ENCODE measurements around the gene FAM163B. TPM values are rescaled to one million over a fixed set of nuclear protein-coding genes. Genes with fewer than 3 reads are reported as not detected.

The FAM163B gene
- total and polyA plus RNA-seq, 9 of the 15 experiments (the other 6 are each of a cell fraction or from before 2014, with no cell fraction given): not detected

DNA sequence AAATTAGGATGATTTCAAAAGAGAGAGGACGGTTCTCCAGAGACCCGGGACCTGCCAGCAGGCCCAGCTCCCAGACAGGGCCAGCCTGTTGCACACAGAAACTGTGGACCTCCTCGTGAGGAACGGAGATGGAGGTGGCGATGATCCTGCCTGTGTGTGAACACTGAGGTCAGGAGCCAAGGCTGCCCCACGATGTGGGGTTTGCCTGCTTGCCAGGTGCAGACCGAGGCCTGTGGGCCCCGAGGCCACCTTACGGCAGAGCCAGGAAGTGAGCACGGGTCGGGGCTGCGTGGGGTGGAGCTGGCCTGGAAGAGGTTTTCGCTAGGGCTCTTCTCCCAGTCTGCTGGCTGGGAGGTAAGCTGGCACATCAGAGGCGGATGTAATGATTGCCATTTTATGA is 4.3 kb downstream of the FAM163B start:
- peaks cover 6% of the 10 kb centered on the region for H4K20me1 ChIP-seq (replicated peaks; ENCODE audit: control insufficient read depth, insufficient read depth, low read length)
- H3K79me2 ChIP-seq (ENCODE audit: control insufficient read depth, insufficient read depth, low read length): no peaks in the 10 kb centered on the region
- intact Hi-C loops (cut with micrococcal nuclease): no loop called here
- H3K36me3 ChIP-seq (ENCODE audit: control insufficient read depth, insufficient read depth, low read length): no peaks in the 10 kb centered on the region
- no peaks in the 10 kb centered on the region; the same call in 1 of the 2 replicates for H3K9me3 ChIP-seq (replicated peaks; ENCODE audit: control insufficient read depth, insufficient read depth, low read depth, low read length)
- H3K4me3 ChIP-seq: no peak overlapping the region
- no peak overlapping the region for H2AFZ ChIP-seq (ENCODE audit: low read depth, low read length)
- no peaks in the 10 kb centered on the region for H3K9me1 ChIP-seq (ENCODE audit: control insufficient read depth, insufficient read depth, low read length)
- ATAC-seq (peak; percentile 64), DNase-seq (ENCODE audit: extremely low read depth in 1 of 4, low spot score in 3 of 4) (no peak), FAIRE-seq (no peak)
- no TSS peak for BruUV-seq (replicated peaks)
- 0% methylated on average over 14 of the region's 14 CpGs for WGBS (ENCODE audit: insufficient coverage, low coverage, missing lambda C conversion rate)
- H3K4me2 ChIP-seq (ENCODE audit: insufficient read depth, low read length): no peak overlapping the region
- peaks cover 9 to 51% of the 10 kb centered on the region in 2 experiments; a peak in 4 of 5 replicates for H3K27me3 ChIP-seq (ENCODE audit: control insufficient read depth in 2 of 2, insufficient read depth in 2 of 2, low read length in 2 of 2)
- H3K27ac ChIP-seq (ENCODE audit: extremely low read depth, low read depth, low read length): no peak overlapping the region
- POLR2A ChIA-PET: no interaction called here
- in situ Hi-C loops (cut with MboI): no loop called here
- H3K4me1 ChIP-seq (replicated peaks in 1 of 2; ENCODE audit: control insufficient read depth in 2 of 2, insufficient read depth in 2 of 2, low read length in 2 of 2): peaks cover 0 to 12% of the 10 kb centered on the region in 2 experiments; a peak in 2 of 5 replicates
- H3K9ac ChIP-seq (ENCODE audit: insufficient read depth in 1 of 2, low read depth in 2 of 2, low read length in 2 of 2): no peak overlapping the region
- no peak for TF ChIP-seq ZNF280A (IDR thresholded peaks at IDR 0.05; ENCODE audit: low read depth, partially characterized antibody)
- TF ChIP-seq KLF13 (tag; IDR thresholded peaks at IDR 0.05; ENCODE audit: borderline replicate concordance, low read depth): no peak
- TF ChIP-seq, protein P1, sequence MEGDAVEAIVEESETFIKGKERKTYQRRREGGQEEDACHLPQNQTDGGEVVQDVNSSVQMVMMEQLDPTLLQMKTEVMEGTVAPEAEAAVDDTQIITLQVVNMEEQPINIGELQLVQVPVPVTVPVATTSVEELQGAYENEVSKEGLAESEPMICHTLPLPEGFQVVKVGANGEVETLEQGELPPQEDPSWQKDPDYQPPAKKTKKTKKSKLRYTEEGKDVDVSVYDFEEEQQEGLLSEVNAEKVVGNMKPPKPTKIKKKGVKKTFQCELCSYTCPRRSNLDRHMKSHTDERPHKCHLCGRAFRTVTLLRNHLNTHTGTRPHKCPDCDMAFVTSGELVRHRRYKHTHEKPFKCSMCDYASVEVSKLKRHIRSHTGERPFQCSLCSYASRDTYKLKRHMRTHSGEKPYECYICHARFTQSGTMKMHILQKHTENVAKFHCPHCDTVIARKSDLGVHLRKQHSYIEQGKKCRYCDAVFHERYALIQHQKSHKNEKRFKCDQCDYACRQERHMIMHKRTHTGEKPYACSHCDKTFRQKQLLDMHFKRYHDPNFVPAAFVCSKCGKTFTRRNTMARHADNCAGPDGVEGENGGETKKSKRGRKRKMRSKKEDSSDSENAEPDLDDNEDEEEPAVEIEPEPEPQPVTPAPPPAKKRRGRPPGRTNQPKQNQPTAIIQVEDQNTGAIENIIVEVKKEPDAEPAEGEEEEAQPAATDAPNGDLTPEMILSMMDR (IDR thresholded peaks at IDR 0.05 in 2 of 3, conservative IDR thresholded peaks at IDR 0.05 in 1 of 3; ENCODE audit: insufficient read depth in 2 of 3, low read depth in 1 of 3, low read length in 3 of 3): 0 out of 6 replicates have a peak, but pooled peaks of 1 of the 3 experiments have one; percentile 7
- no peak for TF ChIP-seq ZNF639 (CRISPR knock-in tag; conservative IDR thresholded peaks at IDR 0.05 in 1 of 2, IDR thresholded peaks at IDR 0.05 in 1 of 2)
- CTCF ChIA-PET (ENCODE audit: low intra/inter-chr PET ratio): no interaction called here

Measured in K562 (cell line).